GM12878 (cell line): ENCODE results near the gene FAM76B. TPM values are rescaled to one million over a fixed set of nuclear protein-coding genes. Genes with fewer than 3 reads are reported as not detected.

ENCODE experiments used
- ATAC-seq: fragments of 200-7000 bp; cut with Tn5 transposase; 3 replicates; pipeline ENCODE4 v1.9.1; 2020; ENCODE audit warnings: mild to moderate bottlenecking, moderate library complexity
- BruUV-seq: library from RNA; stranded (reverse); fragments of 400-500 nt; replicated peaks from 2 replicates; lab custom pipeline; 2021; lab: Mats Ljungman, UMichigan
- CTCF ChIA-PET: fragments of 300-600 bp; sonication (Branson Sonifier 250); formaldehyde crosslinking; extraction: SDS; loops from one replicate; lab custom pipeline; 2021; ENCODE audit warnings: inconsistent platforms; lab: Yijun Ruan, JAX
- POLR2A ChIA-PET: fragments of 350-600 bp; formaldehyde crosslinking; extraction: SDS; loops from one replicate; lab custom pipeline; 2021; ENCODE audit warnings: inconsistent platforms; lab: Charles Lee
- RAD21 ChIA-PET: fragments of 300-600 bp; sonication (Branson Sonifier 250); formaldehyde crosslinking; loops from one replicate; lab custom pipeline; 2023; ENCODE audit warnings: antibody characterized with exemption; ENCODE audit not compliant: unreplicated experiment; lab: Charles Lee
- SMC1A ChIA-PET: fragments of 300-600 bp; sonication (Branson Sonifier 250); formaldehyde crosslinking; loops from one replicate; lab custom pipeline; 2023; ENCODE audit not compliant: unreplicated experiment, uncharacterized antibody; lab: Charles Lee
- DNase-seq: peaks from one replicate; pipeline ENCODE4 v3.0.0-alpha.2; 2011; ENCODE audit warnings: low read depth, low spot score
- FAIRE-seq: peaks from 3 replicates; lab custom pipeline; 2011; peaks lifted over from hg19 to GRCh38; lab: Jason Lieb, UNC
- H2AFZ ChIP-seq: 2 replicates; pipeline ENCODE4 v1.6.0; 2011; ENCODE audit warnings: low read depth, low read length, control low read depth; ENCODE audit not compliant: control insufficient read depth
- H3K27ac ChIP-seq: 2 replicates; pipeline ENCODE4 v1.5.1; 2011; ENCODE audit warnings: control low read depth; ENCODE audit not compliant: control insufficient read depth, insufficient read depth
- H3K27me3 ChIP-seq, 2 experiments: replicated peaks in 1 of 2; 2 replicates each; pipeline versions ENCODE4 v1.6.0 to v1.6.1; 2011; ENCODE audit warnings: low read length in 1 of 2; ENCODE audit not compliant: control insufficient read depth in 2 of 2, insufficient read depth in 2 of 2
- H3K36me3 ChIP-seq, 2 experiments: 2 replicates each; pipeline ENCODE4 v1.5.1; 2011; ENCODE audit warnings: low read length in 1 of 2; ENCODE audit not compliant: control insufficient read depth in 2 of 2, insufficient read depth in 2 of 2
- H3K4me1 ChIP-seq: 2 replicates; pipeline ENCODE4 v1.6.1; 2011; ENCODE audit warnings: mild to moderate bottlenecking, low read length, moderate library complexity, mixed read lengths; ENCODE audit not compliant: control insufficient read depth, insufficient read depth
- H3K4me2 ChIP-seq: 2 replicates; pipeline ENCODE4 v1.6.0; 2011; ENCODE audit warnings: control low read depth; ENCODE audit not compliant: control insufficient read depth, insufficient read depth
- H3K4me3 ChIP-seq: fragments of 200-600 bp; sonication (generic); 2 replicates; pipeline ENCODE4 v1.5.1; 2016
- H3K79me2 ChIP-seq: 2 replicates; pipeline ENCODE4 v1.6.0; 2011; ENCODE audit warnings: low read length; ENCODE audit not compliant: control insufficient read depth, insufficient read depth
- H3K9ac ChIP-seq: 2 replicates; pipeline ENCODE4 v1.8.0; 2011; ENCODE audit warnings: low read length, control low read depth, mixed read lengths; ENCODE audit not compliant: control insufficient read depth, insufficient read depth
- H3K9me3 ChIP-seq: replicated peaks from 3 replicates; pipeline ENCODE4 v1.5.1; 2011; ENCODE audit warnings: mild to moderate bottlenecking, low read length; ENCODE audit not compliant: control insufficient read depth, insufficient read depth
- H4K20me1 ChIP-seq: 2 replicates; pipeline ENCODE4 v1.6.0; 2011; ENCODE audit not compliant: control insufficient read depth, insufficient read depth
- IKZF1 ChIP-seq: fragments of 450-650 bp; conservative IDR thresholded peaks from 2 replicates; pipeline ENCODE4 v1.6.1; 2017; ENCODE audit warnings: antibody characterized with exemption, mild to moderate bottlenecking
- POLR2AphosphoS2 ChIP-seq: IDR thresholded peaks from 2 replicates; pipeline ENCODE4 v1.6.1; 2011; ENCODE audit warnings: low read depth, mild to moderate bottlenecking, low read length, improper control_type of control experiment, moderate library complexity
- YBX1 ChIP-seq: fragments of 450-650 bp; IDR thresholded peaks from 2 replicates; pipeline ENCODE4 v1.6.1; 2016; ENCODE audit warnings: antibody characterized with exemption
- ZZZ3 ChIP-seq: IDR thresholded peaks from 2 replicates; pipeline ENCODE4 v1.6.1; 2011; ENCODE audit warnings: low read depth; ENCODE audit not compliant: control insufficient read depth, insufficient read length
- WGBS: methylation state at CpG from one replicate; pipeline ENCODE4 v1.1.6; 2016; ENCODE audit warnings: low lambda C conversion rate; ENCODE audit not compliant: insufficient replicate concordance, insufficient coverage; ENCODE audit errors: missing lambda C conversion rate; 5-methylcytosine and 5-hydroxymethylcytosine counted together
- in situ Hi-C: fragments of 300-500 bp; cut with MboI; formaldehyde crosslinking; loops from 9 replicates; pipeline ENCODE4 v1.14.3; 2018; ENCODE audit warnings: mixed read lengths
- intact Hi-C: fragments of 100-400 bp; cut with micrococcal nuclease; formaldehyde crosslinking; loops from one replicate; pipeline ENCODE4 v1.14.2; 2022; ENCODE audit not compliant: unreplicated experiment
- polyA plus RNA-seq, 11 experiments: library from polyadenylated mRNA; depleted of rRNA in 4 of 11; unstranded in 6 of 11; stranded (reverse) in 5 of 11; fragments of >200 nt; fragmentation: Nextera tagmentation in 4 of 11; fragmentation: Illumina TruSeq in 1 of 11; extraction: Ambion mirVana in 4 of 11; extraction: Trizol in 1 of 11; gene quantifications; 1 replicate in 1 of 11; 2 replicates in 10 of 11; pipeline versions ENCODE4 v1.2.1 to v1.2.3, GENCODE V29; 2011 to 2016; ENCODE audit warnings: inconsistent platforms in 2 of 11, missing spikeins in 2 of 11, low read depth in 1 of 11
- total RNA-seq, 4 experiments: library from RNA; depleted of rRNA in 3 of 4; stranded (reverse); fragments of >200 nt in 3 of 4; fragmentation: Illumina TruSeq in 1 of 4; extraction: Trizol in 1 of 4; gene quantifications; 2 replicates each; pipeline versions ENCODE4 v1.2.1 to v1.2.3, GENCODE V29; 2013 to 2021
- TF ChIP-seq, protein P1 (sequence below): fragments of 450-650 bp; IDR thresholded peaks from 2 replicates; pipeline ENCODE4 v1.6.1; 2016; ENCODE audit warnings: mild to moderate bottlenecking

FAM76B gene
- total and polyA plus RNA-seq, 10 of the 15 experiments (the other 5 are each of a cell fraction or from before 2014, with no cell fraction given) = 13.5 to 56.8 (median 28.4) TPM

DNA sequence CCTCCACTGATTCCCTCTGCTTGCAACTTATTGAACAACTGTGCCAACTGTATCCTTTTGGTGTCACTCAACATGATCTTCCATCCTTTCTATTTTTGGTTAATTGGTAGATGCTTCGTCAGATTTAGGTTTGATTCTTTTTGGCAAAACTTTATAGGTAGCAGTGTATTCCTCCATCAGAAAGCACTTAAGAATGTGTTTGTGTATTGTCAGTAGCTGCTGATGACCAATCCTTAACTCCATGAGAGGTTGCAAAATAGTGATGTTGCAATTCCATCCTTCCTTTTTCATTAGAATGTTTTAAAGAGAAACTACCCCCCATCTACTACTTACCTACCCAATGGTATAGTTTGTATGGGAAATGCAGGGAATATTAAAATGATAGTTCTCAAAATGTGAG, 22.1 kb downstream of the FAM76B start (continued):
- TF ChIP-seq, protein P1, sequence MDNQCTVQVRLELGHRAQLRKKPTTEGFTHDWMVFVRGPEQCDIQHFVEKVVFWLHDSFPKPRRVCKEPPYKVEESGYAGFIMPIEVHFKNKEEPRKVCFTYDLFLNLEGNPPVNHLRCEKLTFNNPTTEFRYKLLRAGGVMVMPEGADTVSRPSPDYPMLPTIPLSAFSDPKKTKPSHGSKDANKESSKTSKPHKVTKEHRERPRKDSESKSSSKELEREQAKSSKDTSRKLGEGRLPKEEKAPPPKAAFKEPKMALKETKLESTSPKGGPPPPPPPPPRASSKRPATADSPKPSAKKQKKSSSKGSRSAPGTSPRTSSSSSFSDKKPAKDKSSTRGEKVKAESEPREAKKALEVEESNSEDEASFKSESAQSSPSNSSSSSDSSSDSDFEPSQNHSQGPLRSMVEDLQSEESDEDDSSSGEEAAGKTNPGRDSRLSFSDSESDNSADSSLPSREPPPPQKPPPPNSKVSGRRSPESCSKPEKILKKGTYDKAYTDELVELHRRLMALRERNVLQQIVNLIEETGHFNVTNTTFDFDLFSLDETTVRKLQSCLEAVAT = no peak
- TF ChIP-seq ZZZ3 (no peak), POLR2AphosphoS2 (no peak), YBX1 (no peak)

DNA sequence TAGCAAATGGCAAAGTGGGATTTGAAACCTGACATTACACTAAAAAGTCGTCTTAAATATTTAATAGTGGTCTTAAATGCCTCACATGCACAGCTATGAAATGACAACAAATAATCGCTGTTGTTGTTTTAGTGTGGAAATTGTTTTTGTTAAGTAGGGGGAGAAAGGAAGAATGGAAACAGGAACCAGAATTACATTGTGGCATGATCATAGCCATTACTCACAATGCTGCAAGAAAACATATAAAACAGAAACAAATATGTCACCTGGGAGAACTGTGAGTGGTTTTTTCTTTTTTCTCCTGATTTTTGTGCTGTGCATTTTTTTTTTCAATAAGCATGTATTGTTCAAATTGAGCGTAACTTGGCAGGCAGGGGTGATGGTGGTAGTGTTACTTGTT, 22.9 kb downstream of the FAM76B start:
- no peak overlapping the region for H3K9ac ChIP-seq
- no peak for ATAC-seq
- POLR2A ChIA-PET = no interaction called here
- CTCF ChIA-PET = interaction anchor here (0.5 to 12.2 kb wide), 5 partner anchors 51 to 822 kb away, joined by 4 to 324 read pairs (median 7); no protein-coding TSS in a partner anchor
- H3K36me3 ChIP-seq = peaks cover 2 to 4% of the 10 kb centered on the region in 2 experiments; a peak in 3 of 4 replicates
- H3K79me2 ChIP-seq = no peaks in the 10 kb centered on the region
- H2AFZ ChIP-seq = no peak overlapping the region
- H3K4me3 ChIP-seq = no peak overlapping the region
- in situ Hi-C loops = no loop called here
- TF ChIP-seq IKZF1 = no peak
- no peaks in the 10 kb centered on the region for H3K27me3 ChIP-seq
- H3K4me1 ChIP-seq = no peaks in the 10 kb centered on the region
- intact Hi-C loops = no loop called here
- 68% methylated on average over 3 of the region's 3 CpGs for WGBS
- RAD21 ChIA-PET = interaction anchor here (1.0 to 10.8 kb wide), 4 partner anchors 33 to 612 kb away, joined by 3 to 215 read pairs (median 4); no protein-coding TSS in a partner anchor
- no peak overlapping the region for H3K27ac ChIP-seq
- H3K4me2 ChIP-seq = no peak overlapping the region
- SMC1A ChIA-PET = interaction anchor here (0.7 to 10.8 kb wide), 5 partner anchors 12 to 811 kb away, joined by 3 to 249 read pairs (median 4); no protein-coding TSS in a partner anchor
- FAIRE-seq = no peak
- no peaks in the 10 kb centered on the region for H4K20me1 ChIP-seq
- no peaks in the 10 kb centered on the region for H3K9me3 ChIP-seq
- DNase-seq = no peak
- BruUV-seq = no TSS peak
